OCI-LY1 (cell line): Measurements from ENCODE around the gene TRPM2.

ENCODE experiments used
- H2AFZ ChIP-seq: fragments of 200-600 bp; sonication (generic), shearing (Covaris generic); 2 replicates; pipeline ENCODE4 v1.6.0; 2014; ENCODE audit warnings: antibody characterized with exemption, mild to moderate bottlenecking, low read length
- H3F3A ChIP-seq: fragments of 200-600 bp; sonication (generic), shearing (Covaris generic); 2 replicates; pipeline ENCODE4 v1.6.0; 2014; ENCODE audit warnings: mild to moderate bottlenecking, antibody characterized with exemption, low read length, moderate library complexity; ENCODE audit not compliant: insufficient read depth
- H3K27ac ChIP-seq: fragments of 200-600 bp; sonication (generic); 2 replicates; pipeline ENCODE4 v1.5.1; 2014; ENCODE audit warnings: low read length, mixed run types, mild to moderate bottlenecking, low read depth; ENCODE audit not compliant: poor library complexity, severe bottlenecking
- H3K27me3 ChIP-seq: fragments of 200-600 bp; sonication (generic); 2 replicates; pipeline ENCODE4 v1.6.0; 2014; ENCODE audit warnings: antibody characterized with exemption, mild to moderate bottlenecking, low read length, moderate library complexity; ENCODE audit not compliant: insufficient read depth
- H3K36me3 ChIP-seq: fragments of 200-600 bp; sonication (generic); 2 replicates; pipeline ENCODE4 v1.6.1; 2014; ENCODE audit warnings: mild to moderate bottlenecking, antibody characterized with exemption, low read length, moderate library complexity, mixed read lengths; ENCODE audit not compliant: insufficient read depth
- H3K4me1 ChIP-seq: fragments of 200-600 bp; sonication (generic); 2 replicates; pipeline ENCODE4 v1.5.1; 2014; ENCODE audit warnings: mild to moderate bottlenecking, low read length, moderate library complexity; ENCODE audit not compliant: insufficient read depth, severe bottlenecking
- H3K4me2 ChIP-seq: fragments of 200-600 bp; sonication (generic), shearing (Covaris generic); 2 replicates; pipeline ENCODE4 v1.6.1; 2014; ENCODE audit warnings: low read length
- H3K4me3 ChIP-seq: fragments of 200-600 bp; sonication (generic); 2 replicates; pipeline ENCODE4 v1.5.1; 2014; ENCODE audit warnings: low read length, low read depth, mild to moderate bottlenecking, mixed read lengths; ENCODE audit not compliant: poor library complexity, severe bottlenecking
- H3K79me2 ChIP-seq: fragments of 200-600 bp; shearing (Covaris generic); 2 replicates; pipeline ENCODE4 v1.6.1; 2016; ENCODE audit warnings: mixed run types, low read length, mixed read lengths; ENCODE audit not compliant: insufficient read depth
- H3K9ac ChIP-seq: fragments of 200-600 bp; sonication (generic), shearing (Covaris generic); 2 replicates; pipeline ENCODE4 v1.6.1; 2014; ENCODE audit warnings: mild to moderate bottlenecking, low read length, mixed read lengths
- H3K9me2 ChIP-seq: fragments of 200-600 bp; sonication (generic), shearing (Covaris generic); 2 replicates; pipeline ENCODE4 v1.6.1; 2014; ENCODE audit warnings: low read depth, mild to moderate bottlenecking, low read length, mixed read lengths
- H3K9me3 ChIP-seq: fragments of 200-600 bp; shearing (Covaris generic); 2 replicates; pipeline ENCODE4 v1.6.1; 2014; ENCODE audit warnings: low read length, mixed read lengths
- H4K20me1 ChIP-seq: fragments of 200-600 bp; sonication (generic), shearing (Covaris generic); 2 replicates; pipeline ENCODE4 v1.6.0; 2016; ENCODE audit warnings: mild to moderate bottlenecking, low read length; ENCODE audit not compliant: insufficient read depth
- EZH2 ChIP-seq: fragments of 200-600 bp; sonication (generic), shearing (Covaris generic); IDR thresholded peaks from 2 replicates; pipeline ENCODE4 v1.8.0; 2017; ENCODE audit warnings: borderline replicate concordance, mixed run types, mild to moderate bottlenecking, antibody characterized with exemption, low read length, moderate library complexity, mixed read lengths
- TF ChIP-seq, protein P1 (sequence below): fragments of 200-600 bp; sonication (generic), shearing (Covaris generic); IDR thresholded peaks from 2 replicates; pipeline ENCODE4 v1.5.1; 2017; ENCODE audit warnings: mild to moderate bottlenecking, antibody characterized with exemption, low read length, moderate library complexity, mixed read lengths

Gene TRPM2

DNA sequence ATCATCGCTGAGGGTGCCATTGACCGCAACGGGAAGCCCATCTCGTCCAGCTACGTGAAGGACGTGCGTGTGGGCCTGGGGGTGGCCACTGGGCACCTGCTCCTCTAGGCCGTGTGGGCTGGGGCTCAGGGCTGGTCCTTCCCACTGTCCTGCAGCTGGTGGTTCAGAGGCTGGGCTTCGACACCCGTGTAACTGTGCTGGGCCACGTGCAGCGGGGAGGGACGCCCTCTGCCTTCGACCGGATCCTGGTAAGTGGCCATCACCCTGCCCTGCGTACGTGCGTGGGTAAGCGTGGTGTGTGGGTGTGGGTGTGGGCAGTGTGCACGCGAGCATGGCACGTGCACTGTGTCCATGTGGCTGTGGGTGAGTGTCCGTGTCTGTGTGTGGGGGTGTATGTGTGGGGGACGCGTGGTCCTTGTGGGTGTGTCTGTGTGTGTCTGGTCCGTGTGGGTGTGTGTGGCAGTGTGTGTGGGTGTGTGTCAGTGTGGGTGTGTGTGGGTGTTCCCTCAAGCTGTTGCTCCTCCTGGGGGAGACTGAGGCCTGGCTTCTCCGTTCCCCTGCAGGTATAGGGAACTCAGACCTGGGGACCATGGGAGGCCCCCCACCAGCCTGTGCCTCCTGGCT, 37.0 kb upstream of the TRPM2 start:
- Histone ChIP-seq H3K9me3 (no peaks in the 10 kb centered on the region), H3K4me3 (no peak overlapping the region), H4K20me1 (no peaks in the 10 kb centered on the region), H3F3A (no peaks in the 10 kb centered on the region), H3K27ac (no peak overlapping the region), H2AFZ (no peak overlapping the region), H3K27me3 (no peaks in the 10 kb centered on the region), H3K9me2 (no peaks in the 10 kb centered on the region), H3K79me2 (no peaks in the 10 kb centered on the region), H3K36me3 (peaks cover 43% of the 10 kb centered on the region), H3K9ac (no peak overlapping the region), H3K4me2 (no peak overlapping the region), H3K4me1 (no peaks in the 10 kb centered on the region)
- no peak for TF ChIP-seq EZH2
- TF ChIP-seq, protein P1, sequence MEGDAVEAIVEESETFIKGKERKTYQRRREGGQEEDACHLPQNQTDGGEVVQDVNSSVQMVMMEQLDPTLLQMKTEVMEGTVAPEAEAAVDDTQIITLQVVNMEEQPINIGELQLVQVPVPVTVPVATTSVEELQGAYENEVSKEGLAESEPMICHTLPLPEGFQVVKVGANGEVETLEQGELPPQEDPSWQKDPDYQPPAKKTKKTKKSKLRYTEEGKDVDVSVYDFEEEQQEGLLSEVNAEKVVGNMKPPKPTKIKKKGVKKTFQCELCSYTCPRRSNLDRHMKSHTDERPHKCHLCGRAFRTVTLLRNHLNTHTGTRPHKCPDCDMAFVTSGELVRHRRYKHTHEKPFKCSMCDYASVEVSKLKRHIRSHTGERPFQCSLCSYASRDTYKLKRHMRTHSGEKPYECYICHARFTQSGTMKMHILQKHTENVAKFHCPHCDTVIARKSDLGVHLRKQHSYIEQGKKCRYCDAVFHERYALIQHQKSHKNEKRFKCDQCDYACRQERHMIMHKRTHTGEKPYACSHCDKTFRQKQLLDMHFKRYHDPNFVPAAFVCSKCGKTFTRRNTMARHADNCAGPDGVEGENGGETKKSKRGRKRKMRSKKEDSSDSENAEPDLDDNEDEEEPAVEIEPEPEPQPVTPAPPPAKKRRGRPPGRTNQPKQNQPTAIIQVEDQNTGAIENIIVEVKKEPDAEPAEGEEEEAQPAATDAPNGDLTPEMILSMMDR = no peak

DNA sequence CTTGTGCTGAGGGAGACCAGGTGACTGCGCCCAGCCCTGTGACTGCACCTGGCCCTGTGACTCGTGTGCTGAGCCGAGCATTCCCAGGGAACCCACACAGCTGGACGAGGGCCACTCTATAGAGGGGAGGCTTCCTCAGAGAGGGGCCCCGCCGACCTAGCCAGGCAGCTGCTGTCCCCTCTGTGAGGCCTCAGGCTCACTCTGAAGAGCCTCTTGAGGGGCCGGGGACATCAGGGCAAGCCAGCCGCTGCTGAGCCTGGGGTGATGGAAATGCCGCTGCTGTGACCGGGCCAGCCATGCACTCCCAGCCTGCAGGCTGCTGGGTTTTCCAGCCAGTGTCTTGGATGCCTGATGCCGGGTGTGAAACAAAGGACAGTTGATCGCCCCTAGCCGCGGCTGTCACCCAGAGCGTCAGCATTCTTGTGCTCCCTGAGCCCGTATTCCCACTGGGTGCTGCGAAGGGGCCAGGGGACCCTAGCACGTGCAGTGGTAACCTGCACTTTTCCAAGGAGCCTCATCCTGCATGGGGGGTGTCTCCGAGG, 36.1 kb upstream of the TRPM2 start:
- Histone ChIP-seq H3F3A (no peaks in the 10 kb centered on the region), H3K9ac (no peak overlapping the region), H3K9me3 (no peaks in the 10 kb centered on the region), H3K4me2 (no peak overlapping the region), H3K27ac (no peak overlapping the region), H3K9me2 (no peaks in the 10 kb centered on the region), H3K79me2 (no peaks in the 10 kb centered on the region), H4K20me1 (no peaks in the 10 kb centered on the region), H3K4me3 (no peak overlapping the region), H3K27me3 (no peaks in the 10 kb centered on the region), H3K36me3 (peaks cover 42% of the 10 kb centered on the region), H2AFZ (no peak overlapping the region), H3K4me1 (no peaks in the 10 kb centered on the region)
- TF ChIP-seq, protein P1 = no peak

DNA sequence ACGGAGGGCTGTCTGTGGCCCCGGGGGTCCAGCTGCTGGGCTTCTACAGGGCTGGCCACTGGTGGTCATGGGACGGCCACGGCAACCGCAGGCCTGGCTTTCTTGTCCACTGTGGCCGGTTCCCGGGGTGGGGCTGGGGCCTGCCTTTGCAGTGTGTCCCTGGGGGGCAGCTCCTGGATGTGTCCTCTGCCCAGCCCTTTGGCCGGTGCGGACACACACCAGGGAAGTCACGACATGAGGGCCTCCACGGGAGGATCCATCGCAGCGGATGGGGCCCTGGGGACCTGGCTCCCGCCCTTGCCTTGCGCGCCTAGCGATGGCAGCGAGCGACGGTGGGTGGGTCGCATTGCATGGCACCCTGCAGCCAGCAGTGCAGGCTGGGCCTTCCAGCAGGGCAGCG, 35.5 kb upstream of the TRPM2 start:
- no peak for TF ChIP-seq EZH2
- TF ChIP-seq, protein P1 = no peak
- no peak overlapping the region for H3K9ac ChIP-seq
- no peak overlapping the region for H3K4me3 ChIP-seq
- no peak overlapping the region for H2AFZ ChIP-seq
- peaks cover 37% of the 10 kb centered on the region for H3K36me3 ChIP-seq
- H3F3A ChIP-seq = no peaks in the 10 kb centered on the region
- H3K79me2 ChIP-seq = no peaks in the 10 kb centered on the region
- H3K27me3 ChIP-seq = no peaks in the 10 kb centered on the region
- no peaks in the 10 kb centered on the region for H4K20me1 ChIP-seq
- no peaks in the 10 kb centered on the region for H3K4me1 ChIP-seq
- no peak overlapping the region for H3K4me2 ChIP-seq
- no peak overlapping the region for H3K27ac ChIP-seq
- H3K9me2 ChIP-seq = no peaks in the 10 kb centered on the region
- no peaks in the 10 kb centered on the region for H3K9me3 ChIP-seq
